SU-DHL-6 (cell line): Measurements from ENCODE around the gene TSKU.

Experiments used
- H2AFZ ChIP-seq: fragments of 200-600 bp; sonication (generic); 2 replicates; pipeline ENCODE4 v1.6.1; 2014; ENCODE audit warnings: low read depth, mild to moderate bottlenecking, moderate library complexity, mixed read lengths, antibody characterized with exemption, low read length; ENCODE audit not compliant: severe bottlenecking
- H3F3A ChIP-seq: fragments of 200-600 bp; shearing (Covaris generic); 2 replicates; pipeline ENCODE4 v1.6.0; 2016; ENCODE audit warnings: antibody characterized with exemption, mild to moderate bottlenecking; ENCODE audit not compliant: insufficient read depth
- H3K27ac ChIP-seq: fragments of 200-600 bp; sonication (generic); 2 replicates; pipeline ENCODE4 v1.5.1; 2016; ENCODE audit warnings: low read depth, mild to moderate bottlenecking, low read length, moderate library complexity, mixed read lengths
- H3K27me3 ChIP-seq: fragments of 200-600 bp; sonication (generic), shearing (Covaris generic); 2 replicates; pipeline ENCODE4 v1.6.0; 2014; ENCODE audit warnings: mild to moderate bottlenecking, low read length
- H3K36me3 ChIP-seq: fragments of 200-600 bp; sonication (generic); 2 replicates; pipeline ENCODE4 v1.6.1; 2014; ENCODE audit warnings: mild to moderate bottlenecking, low read length, mixed read lengths
- H3K4me2 ChIP-seq: fragments of 300-600, 200-600 bp; shearing (Covaris generic), sonication (generic); 2 replicates; pipeline ENCODE4 v1.6.0; 2014; ENCODE audit warnings: low read length, low read depth, mild to moderate bottlenecking; ENCODE audit not compliant: poor library complexity, severe bottlenecking
- H3K4me3 ChIP-seq: fragments of 200-600 bp; sonication (generic); 2 replicates; pipeline ENCODE4 v1.5.1; 2014; ENCODE audit warnings: antibody characterized with exemption, low read length, mild to moderate bottlenecking, mixed read lengths; ENCODE audit not compliant: insufficient read depth, poor library complexity, severe bottlenecking
- H3K79me2 ChIP-seq: fragments of 200-600 bp; sonication (generic); 2 replicates; pipeline ENCODE4 v1.6.1; 2014; ENCODE audit warnings: mild to moderate bottlenecking, low read length, moderate library complexity; ENCODE audit not compliant: insufficient read depth
- H3K9ac ChIP-seq: fragments of 200-600 bp; sonication (generic); 2 replicates; pipeline ENCODE4 v1.7.0; 2014; ENCODE audit warnings: mild to moderate bottlenecking, low read length
- H3K9me2 ChIP-seq: fragments of 200-600 bp; sonication (generic); replicated peaks from 2 replicates; pipeline ENCODE4 v1.6.1; 2014; ENCODE audit warnings: low read length; ENCODE audit not compliant: insufficient read depth
- H3K9me3 ChIP-seq: fragments of 200-600 bp; sonication (generic); 2 replicates; pipeline ENCODE4 v1.6.1; 2014; ENCODE audit warnings: low read length, mixed read lengths; ENCODE audit not compliant: insufficient read depth
- H4K20me1 ChIP-seq: fragments of 200-600 bp; sonication (generic); 2 replicates; pipeline ENCODE4 v1.6.1; 2014; ENCODE audit warnings: low read depth, mild to moderate bottlenecking, antibody characterized with exemption, low read length, moderate library complexity, mixed read lengths
- CTCF ChIP-seq: fragments of 200-600 bp; sonication (generic); IDR thresholded peaks from one replicate; pipeline ENCODE4 v1.5.1; 2017; ENCODE audit warnings: antibody characterized with exemption, mild to moderate bottlenecking, low read length, moderate library complexity; ENCODE audit not compliant: insufficient read depth, poor library complexity, severe bottlenecking
- EZH2phosphoT487 ChIP-seq: fragments of 200-600 bp; sonication (generic), shearing (Covaris generic); conservative IDR thresholded peaks from 2 replicates; pipeline ENCODE4 v1.6.1; 2018; ENCODE audit warnings: mild to moderate bottlenecking, antibody characterized with exemption, low read length, moderate library complexity, mixed read lengths

The TSKU gene

GRCh38 chr11:76770642-76771445, 12.3 kb upstream of the TSKU start:
- no peak overlapping the region for H3K27ac ChIP-seq
- no peak overlapping the region for H2AFZ ChIP-seq
- no peak overlapping the region for H3K4me2 ChIP-seq
- no peaks in the 10 kb centered on the region for H3F3A ChIP-seq
- TF ChIP-seq EZH2phosphoT487 (no peak), CTCF (no peak)
- no peaks in the 10 kb centered on the region for H3K9me2 ChIP-seq
- no peak overlapping the region for H3K4me3 ChIP-seq
- H3K9me3 ChIP-seq: no peaks in the 10 kb centered on the region
- H3K36me3 ChIP-seq: no peaks in the 10 kb centered on the region
- H3K79me2 ChIP-seq: no peaks in the 10 kb centered on the region
- H4K20me1 ChIP-seq: no peaks in the 10 kb centered on the region
- no peak overlapping the region for H3K9ac ChIP-seq
- no peaks in the 10 kb centered on the region for H3K27me3 ChIP-seq

- TF ChIP-seq EZH2phosphoT487 (no peak), CTCF (no peak)
- no peaks in the 10 kb centered on the region for H3K27me3 ChIP-seq
- H3K9ac ChIP-seq: no peak overlapping the region
- H3K4me2 ChIP-seq: no peak overlapping the region
- H4K20me1 ChIP-seq: no peaks in the 10 kb centered on the region
- H3K36me3 ChIP-seq: no peaks in the 10 kb centered on the region
- H2AFZ ChIP-seq: no peak overlapping the region
- no peaks in the 10 kb centered on the region for H3F3A ChIP-seq
- no peak overlapping the region for H3K27ac ChIP-seq
- H3K79me2 ChIP-seq: no peaks in the 10 kb centered on the region
- H3K9me2 ChIP-seq: no peaks in the 10 kb centered on the region
- H3K9me3 ChIP-seq: no peaks in the 10 kb centered on the region
- no peak overlapping the region for H3K4me3 ChIP-seq
These were observed 11.6 kb upstream of the TSKU start for GRCh38 chr11:76771446-76772099.

GRCh38 chr11:76772100-76772782, 10.9 kb upstream of the TSKU start:
- Histone ChIP-seq H3K27ac (no peak overlapping the region), H3K9me2 (no peaks in the 10 kb centered on the region), H3K9ac (no peak overlapping the region), H3K79me2 (no peaks in the 10 kb centered on the region), H3K4me2 (no peak overlapping the region), H3K9me3 (no peaks in the 10 kb centered on the region), H4K20me1 (no peaks in the 10 kb centered on the region), H3K27me3 (no peaks in the 10 kb centered on the region), H3K4me3 (no peak overlapping the region), H2AFZ (no peak overlapping the region), H3K36me3 (no peaks in the 10 kb centered on the region), H3F3A (no peaks in the 10 kb centered on the region)
- no peak for TF ChIP-seq CTCF
- no peak for TF ChIP-seq EZH2phosphoT487
